Caco-2 (cell line): Measurements from ENCODE around the gene MAIP1. TPM values are rescaled to one million over a fixed set of nuclear protein-coding genes. Genes with fewer than 3 reads are reported as not detected.
A peak's percentile ranks its signal among the peaks of the same experiment; 100 is the strongest.

Source experiments
- BruUV-seq: library from RNA; stranded (reverse); fragments of 400-500 nt; replicated peaks from 2 replicates; lab custom pipeline; 2021; lab: Mats Ljungman, UMichigan
- CTCF ChIA-PET: fragments of 300-600 bp; sonication (Branson Sonifier 250); formaldehyde crosslinking; loops from one replicate; lab custom pipeline; 2022; ENCODE audit warnings: antibody characterized with exemption; lab: Charles Lee
- POLR2A ChIA-PET: fragments of 300-600 bp; sonication (Branson Sonifier 250); formaldehyde crosslinking; loops from one replicate; lab custom pipeline; 2022; ENCODE audit warnings: antibody characterized with exemption; lab: Charles Lee
- DNase-seq, 2 experiments: peaks; one replicate each; pipeline versions ENCODE4 v3.0.0 to v3.0.0-alpha.2; 2020 to 2022
- H3K27me3 ChIP-seq: replicated peaks from 2 replicates; pipeline ENCODE4 v1.6.0; 2011; ENCODE audit warnings: low read length; ENCODE audit not compliant: control insufficient read depth, insufficient read depth
- H3K36me3 ChIP-seq: 2 replicates; pipeline ENCODE4 v1.5.1; 2011; ENCODE audit warnings: low read length; ENCODE audit not compliant: control insufficient read depth, insufficient read depth
- H3K4me1 ChIP-seq: fragments of 250-450 bp; sonication (Bioruptor Pico); 2 replicates; pipeline ENCODE4 v1.5.1; 2020; ENCODE audit warnings: mild to moderate bottlenecking
- H3K4me3 ChIP-seq: 2 replicates; pipeline ENCODE4 v1.5.1; 2011; ENCODE audit warnings: low read depth, mild to moderate bottlenecking, control low read depth, low read length
- H3K9me3 ChIP-seq: fragments of 250-450 bp; sonication (Bioruptor Pico); 2 replicates; pipeline ENCODE4 v1.5.1; 2020; ENCODE audit warnings: mild to moderate bottlenecking, moderate library complexity
- H3K27ac Mint-ChIP-seq: one replicate; pipeline ENCODE4 v1.8.0; 2022; ENCODE audit warnings: mixed read lengths; ENCODE audit not compliant: unreplicated experiment
- H3K27me3 Mint-ChIP-seq: one replicate; pipeline ENCODE4 v1.8.0; 2022; ENCODE audit warnings: mixed read lengths; ENCODE audit not compliant: insufficient read depth, unreplicated experiment
- H3K36me3 Mint-ChIP-seq: one replicate; pipeline ENCODE4 v1.8.0; 2022; ENCODE audit warnings: mild to moderate bottlenecking, mixed read lengths; ENCODE audit not compliant: insufficient read depth, unreplicated experiment
- H3K4me1 Mint-ChIP-seq: one replicate; pipeline ENCODE4 v1.8.0; 2022; ENCODE audit warnings: low read depth, mixed read lengths; ENCODE audit not compliant: unreplicated experiment
- H3K4me3 Mint-ChIP-seq: one replicate; pipeline ENCODE4 v1.8.0; 2022; ENCODE audit warnings: mild to moderate bottlenecking, moderate library complexity, mixed read lengths; ENCODE audit not compliant: unreplicated experiment
- H3K9me3 Mint-ChIP-seq: one replicate; pipeline ENCODE4 v1.8.0; 2022; ENCODE audit warnings: mixed read lengths; ENCODE audit not compliant: unreplicated experiment
- CTCF ChIP-seq, 2 experiments: fragments of 200-600 bp in 1 of 2; IDR thresholded peaks; 1 replicate in 1 of 2; 2 replicates in 1 of 2; pipeline versions ENCODE4 v1.5.1 to v1.8.0; 2011 to 2022; ENCODE audit warnings: antibody characterized with exemption in 1 of 2, control low read depth in 1 of 2, inconsistent platforms in 1 of 2, low read depth in 1 of 2, low read length in 1 of 2, mild to moderate bottlenecking in 1 of 2, moderate library complexity in 1 of 2; ENCODE audit not compliant: insufficient read depth in 1 of 2, severe bottlenecking in 1 of 2, unreplicated experiment in 1 of 2
- intact Hi-C: fragments of 100-400 bp; cut with micrococcal nuclease; formaldehyde crosslinking; loops from one replicate; pipeline ENCODE4 v1.10.0; 2022; ENCODE audit not compliant: unreplicated experiment
- total RNA-seq: library from RNA; stranded (reverse); gene quantifications from 2 replicates; pipeline ENCODE4 v1.2.3, GENCODE V29; 2022

MAIP1 gene
- total RNA-seq, 1 experiment from 2014 or later = 42.1 TPM

- intact Hi-C loops = loop anchor here (1.0 to 2.0 kb wide), 3 partner anchors 243 to 725 kb away; no protein-coding TSS in a partner anchor
- Mint-ChIP-seq H3K4me3 (peak overlapping the region; percentile 25), H3K27ac (peak overlapping the region; percentile 10), H3K27me3 (no peaks in the 10 kb centered on the region), H3K9me3 (peaks cover 9% of the 10 kb centered on the region), H3K36me3 (peaks cover 11% of the 10 kb centered on the region), H3K4me1 (peaks cover 20% of the 10 kb centered on the region)
- ChIA-PET CTCF (interaction anchor here (0.6 kb wide), 1 partner anchor 448 kb away, joined by 6 read pairs; no protein-coding TSS in a partner anchor), POLR2A (no interaction called here)
- BruUV-seq = no TSS peak
- DNase-seq = peak; percentile 47 to 48
- H3K27me3 ChIP-seq = no peaks in the 10 kb centered on the region
- no peaks in the 10 kb centered on the region for H3K9me3 ChIP-seq
- TF ChIP-seq CTCF (IDR thresholded peaks at IDR 0.05; ENCODE audit: insufficient read depth in 1 of 2, low read depth in 1 of 2, low read length in 1 of 2, severe bottlenecking in 1 of 2, unreplicated experiment in 1 of 2) = no peak
- H3K4me3 ChIP-seq = no peak overlapping the region
- no peaks in the 10 kb centered on the region for H3K36me3 ChIP-seq
- peaks cover 20% of the 10 kb centered on the region for H3K4me1 ChIP-seq
Observed at GRCh38 chr2:199977984-199978415, 22.6 kb downstream of the MAIP1 start.

- no peaks in the 10 kb centered on the region for H3K36me3 ChIP-seq
- DNase-seq = no peak
- no peaks in the 10 kb centered on the region for H3K9me3 ChIP-seq
- POLR2A ChIA-PET = no interaction called here
- no TSS peak for BruUV-seq
- intact Hi-C loops = loop anchor here (2.0 kb wide), 2 partner anchors 241 to 329 kb away; no protein-coding TSS in a partner anchor
- H3K27me3 Mint-ChIP-seq = no peaks in the 10 kb centered on the region
- peaks cover 9% of the 10 kb centered on the region for H3K9me3 Mint-ChIP-seq
- H3K27me3 ChIP-seq = no peaks in the 10 kb centered on the region
- TF ChIP-seq CTCF (IDR thresholded peaks at IDR 0.05; ENCODE audit: insufficient read depth in 1 of 2, low read depth in 1 of 2, low read length in 1 of 2, severe bottlenecking in 1 of 2, unreplicated experiment in 1 of 2) = no peak
- no peak overlapping the region for H3K4me3 ChIP-seq
- H3K4me3 Mint-ChIP-seq = no peak overlapping the region
- peaks cover 20% of the 10 kb centered on the region for H3K4me1 Mint-ChIP-seq
- no peak overlapping the region for H3K27ac Mint-ChIP-seq
- CTCF ChIA-PET = interaction anchor here (0.9 to 1.4 kb wide), 4 partner anchors 326 to 504 kb away, joined by 3 to 5 read pairs (median 3); no protein-coding TSS in a partner anchor
- peaks cover 20% of the 10 kb centered on the region for H3K4me1 ChIP-seq
- H3K36me3 Mint-ChIP-seq = peaks cover 11% of the 10 kb centered on the region
Observed at GRCh38 chr2:199979398-199979797, 24.0 kb downstream of the MAIP1 start.

- Histone ChIP-seq H3K36me3 (no peaks in the 10 kb centered on the region), H3K27me3 (no peaks in the 10 kb centered on the region), H3K4me3 (no peak overlapping the region), H3K9me3 (no peaks in the 10 kb centered on the region), H3K4me1 (peaks cover 20% of the 10 kb centered on the region)
- Mint-ChIP-seq H3K9me3 (peaks cover 9% of the 10 kb centered on the region), H3K4me3 (peak overlapping the region; percentile 9), H3K27ac (no peak overlapping the region), H3K36me3 (peaks cover 11% of the 10 kb centered on the region), H3K27me3 (no peaks in the 10 kb centered on the region), H3K4me1 (peaks cover 20% of the 10 kb centered on the region)
- TF ChIP-seq CTCF (IDR thresholded peaks at IDR 0.05; ENCODE audit: insufficient read depth in 1 of 2, low read depth in 1 of 2, low read length in 1 of 2, severe bottlenecking in 1 of 2, unreplicated experiment in 1 of 2) = peak; percentile 74 to 87
- POLR2A ChIA-PET = no interaction called here
- BruUV-seq = no TSS peak
- intact Hi-C loops = loop anchor here (1.0 to 5.0 kb wide), 6 partner anchors 241 to 501 kb away; no protein-coding TSS in a partner anchor
- CTCF ChIA-PET = interaction anchor here (0.6 to 1.4 kb wide), 4 partner anchors 131 to 503 kb away, joined by 3 to 5 read pairs (median 3); no protein-coding TSS in a partner anchor
- DNase-seq = peak; percentile 76 to 83
Observed at GRCh38 chr2:199979832-199980628, 24.6 kb downstream of the MAIP1 start.
